ENCODE data around the gene IPCEF1.
A peak's percentile ranks its signal among the peaks of the same experiment; 100 is the strongest.
"Not testable (repeated sequence)": the region's sequence is repeated elsewhere in the genome, so short reads cannot be mapped to it uniquely, and the experiment has no call there.

The IPCEF1 gene

DNA sequence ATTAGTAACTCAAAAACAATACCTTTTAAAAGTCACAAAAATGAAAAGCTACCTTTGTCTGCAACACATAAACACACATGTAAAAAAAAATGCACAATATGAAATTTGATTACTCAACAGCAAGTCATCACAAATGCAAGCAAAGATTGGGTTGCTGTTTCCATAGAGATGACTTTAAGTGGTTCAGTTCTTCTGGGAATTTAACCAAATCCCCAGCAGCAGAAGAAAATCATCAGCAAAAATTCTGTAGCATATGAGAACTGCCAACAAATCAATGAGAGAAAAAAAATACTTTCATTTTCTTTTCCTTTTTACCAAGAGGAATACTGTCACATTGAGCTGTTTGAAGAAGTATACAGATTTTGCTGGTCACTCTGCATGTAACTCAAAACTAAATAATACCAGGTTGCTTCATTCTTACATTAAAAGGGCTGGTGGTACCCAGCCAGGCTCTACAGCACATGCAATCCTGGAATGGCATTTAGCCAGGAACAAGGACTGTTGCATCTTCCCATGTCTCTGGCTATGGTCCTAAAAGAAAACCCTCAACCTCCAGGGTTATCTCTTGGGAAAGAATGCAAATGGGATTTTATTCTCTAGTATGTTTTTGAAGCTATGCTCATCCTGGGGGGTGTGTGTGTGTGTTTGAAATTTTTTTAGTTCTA, 159.3 kb downstream of the IPCEF1 start:
- DNase-seq (ENCODE audit: extremely low spot score, insufficient read length, low read depth): no peak
- peak; percentile 56 for FAIRE-seq

DNA sequence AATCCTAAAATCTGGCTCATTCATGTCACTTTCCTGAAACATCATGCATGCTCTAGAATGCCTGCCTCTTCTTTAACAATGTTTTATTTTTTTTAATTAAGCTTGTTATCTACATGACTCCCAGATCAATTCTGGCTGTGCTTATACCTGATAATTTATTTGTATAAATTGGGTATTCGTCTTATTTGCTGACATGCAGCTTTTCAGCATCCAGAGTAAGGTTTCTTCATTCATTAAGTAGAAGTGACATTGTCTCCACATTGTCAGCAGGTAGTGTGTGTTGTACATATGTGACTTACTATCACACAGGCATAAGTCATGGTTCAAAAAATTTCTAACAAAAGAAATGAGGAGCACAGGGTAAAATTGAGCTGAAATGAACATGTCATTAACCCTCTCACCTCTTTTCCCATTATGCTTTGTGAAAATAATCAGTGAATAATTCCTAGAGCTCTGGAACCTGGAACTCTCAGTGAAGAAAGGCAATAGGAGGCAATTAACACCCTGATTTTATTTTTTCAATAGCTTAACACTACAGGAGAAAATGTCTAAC, 160.2 kb downstream of the IPCEF1 start:
- DNase-seq (ENCODE audit: extremely low spot score, insufficient read length, low read depth): no peak
- FAIRE-seq: no peak

DNA sequence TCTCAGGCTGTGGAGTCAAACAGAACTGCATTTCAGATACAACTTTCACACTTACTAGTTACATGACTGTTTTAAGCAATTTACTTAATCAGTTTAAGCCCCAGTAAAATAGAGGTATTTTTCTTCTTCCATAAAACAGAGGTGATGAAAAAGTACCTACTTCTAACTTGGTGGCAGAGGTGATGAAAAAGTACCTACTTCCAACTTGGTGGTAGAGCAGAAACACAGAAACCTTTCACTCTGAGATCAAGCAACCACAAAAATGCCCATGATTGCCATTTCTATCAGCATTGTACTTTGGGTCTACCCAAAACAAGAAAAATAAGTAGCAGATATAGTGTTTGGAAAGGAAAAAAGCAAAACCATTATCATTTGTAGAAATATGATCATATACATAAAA, 168.9 kb downstream of the IPCEF1 start:
- FAIRE-seq: no peak

DNA sequence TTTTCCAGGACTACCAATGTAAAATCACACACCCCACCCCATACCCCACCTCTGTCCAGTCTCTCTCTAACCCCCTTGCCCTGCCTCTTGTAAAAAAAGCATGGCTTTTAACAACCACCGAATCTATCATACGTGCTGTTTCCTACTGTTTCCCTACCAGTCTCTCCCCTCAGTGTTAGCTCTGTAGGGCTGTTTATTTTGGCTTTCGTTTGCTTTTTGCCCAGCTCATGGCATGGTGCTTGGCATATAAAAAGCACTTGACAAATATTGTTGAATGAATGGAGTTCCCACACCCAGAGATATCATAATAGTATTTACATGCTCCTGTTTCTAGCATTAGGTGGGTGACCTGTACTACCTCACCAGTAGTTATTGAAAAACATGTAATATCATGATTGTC, 169.4 kb downstream of the IPCEF1 start:
- DNase-seq (ENCODE audit: extremely low spot score, insufficient read length, low read depth) (no peak), FAIRE-seq (peak; percentile 29)

More for the DNA sequence above, 168.9 kb downstream of the IPCEF1 start:
- DNase-seq (ENCODE audit: extremely low spot score, insufficient read length, low read depth): no peak

DNA sequence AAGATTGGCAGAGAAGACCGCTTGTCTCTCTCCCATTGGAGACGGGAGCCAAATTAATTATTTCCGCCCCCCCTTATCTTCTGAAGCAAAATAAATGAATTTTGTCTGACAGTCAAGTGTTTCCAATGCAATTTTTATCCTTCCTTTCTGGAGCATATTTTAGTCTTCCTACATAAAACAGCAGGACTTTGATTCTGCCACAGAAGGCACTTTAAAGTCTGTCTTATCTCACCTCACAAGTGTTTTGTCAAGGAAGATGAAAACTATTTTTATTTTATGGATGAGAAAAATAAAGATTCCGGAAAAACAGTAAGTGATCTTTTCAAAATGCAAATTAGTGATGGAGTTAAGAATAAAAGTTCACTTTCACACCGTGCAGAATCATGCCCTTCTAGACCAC, 177.2 kb downstream of the IPCEF1 start:
- FAIRE-seq: no peak
- no peak for DNase-seq (ENCODE audit: extremely low spot score, insufficient read length, low read depth)

DNA sequence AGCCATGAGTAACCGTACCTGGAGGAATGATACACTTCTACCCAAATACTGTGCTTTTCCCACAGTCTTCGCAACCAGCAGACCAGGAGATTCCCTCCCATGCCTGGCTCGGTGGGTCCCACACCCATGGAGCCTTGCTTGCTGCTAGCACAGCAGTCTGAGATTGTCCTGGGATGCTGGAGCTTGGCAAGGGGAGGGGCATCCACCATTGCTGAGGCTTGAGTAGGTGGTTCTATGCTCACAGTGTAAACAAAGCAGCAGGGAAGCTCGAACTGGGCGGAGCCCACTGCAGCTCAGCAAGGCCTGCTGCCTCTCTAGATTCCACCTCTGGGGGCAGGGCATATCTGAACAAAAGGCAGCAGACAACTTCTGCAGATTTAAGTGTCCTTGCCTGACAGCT, 184.2 kb downstream of the IPCEF1 start:
- not testable (repeated sequence) for DNase-seq (ENCODE audit: extremely low spot score, insufficient read length, low read depth); FAIRE-seq

DNA sequence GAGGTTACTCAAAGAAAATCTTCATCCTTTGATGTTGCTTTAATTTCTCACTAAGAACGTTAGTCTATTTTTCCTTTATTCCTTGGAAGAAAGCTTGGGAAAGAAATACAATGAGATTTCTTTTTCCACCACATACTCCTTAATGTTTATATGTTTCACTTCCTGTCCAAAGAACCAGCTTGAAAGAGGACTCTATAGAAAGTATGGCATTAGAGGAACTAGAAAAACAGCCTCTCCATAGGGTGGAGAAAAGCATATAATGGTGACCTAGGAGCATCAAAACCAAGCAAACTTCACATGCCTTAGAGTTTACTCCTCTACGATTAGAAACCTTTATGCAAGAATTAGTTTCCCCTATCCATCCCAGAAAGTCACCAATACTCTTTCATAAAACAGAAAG, 186.5 kb downstream of the IPCEF1 start:
- DNase-seq (ENCODE audit: extremely low spot score, insufficient read length, low read depth): no peak
- no peak for FAIRE-seq

DNA sequence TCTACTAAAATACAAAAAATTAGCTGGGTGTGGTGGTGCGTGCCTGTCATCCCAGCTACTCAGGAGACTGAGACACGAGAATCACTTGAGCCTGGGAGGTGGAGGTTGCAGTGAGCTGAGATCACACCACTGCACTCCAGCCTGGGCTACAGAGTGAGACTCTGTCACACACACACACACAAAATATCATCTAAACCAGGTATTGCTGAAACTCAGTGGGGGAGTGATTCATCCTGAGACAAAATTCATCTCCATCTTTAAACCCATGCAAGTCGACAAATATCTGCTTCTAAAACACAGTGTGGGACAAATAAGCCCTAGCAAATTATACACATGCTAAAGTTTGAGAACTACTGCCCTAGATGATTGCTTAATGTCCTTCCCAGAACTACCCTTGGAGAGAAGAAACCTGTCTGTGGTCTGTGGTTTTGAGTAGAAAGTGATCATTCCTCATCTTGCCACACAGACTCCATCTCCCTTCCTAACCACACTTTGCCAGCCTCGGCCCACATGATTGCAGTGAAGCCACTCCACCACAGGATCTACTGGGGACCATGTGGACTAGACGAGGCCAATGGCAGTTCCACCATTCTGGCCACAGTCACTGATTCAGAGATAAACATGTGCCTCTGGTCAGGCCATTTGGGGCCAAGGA, 187.3 kb downstream of the IPCEF1 start:
- FAIRE-seq (no peak), DNase-seq (ENCODE audit: extremely low spot score, insufficient read length, low read depth) (no peak)

DNA sequence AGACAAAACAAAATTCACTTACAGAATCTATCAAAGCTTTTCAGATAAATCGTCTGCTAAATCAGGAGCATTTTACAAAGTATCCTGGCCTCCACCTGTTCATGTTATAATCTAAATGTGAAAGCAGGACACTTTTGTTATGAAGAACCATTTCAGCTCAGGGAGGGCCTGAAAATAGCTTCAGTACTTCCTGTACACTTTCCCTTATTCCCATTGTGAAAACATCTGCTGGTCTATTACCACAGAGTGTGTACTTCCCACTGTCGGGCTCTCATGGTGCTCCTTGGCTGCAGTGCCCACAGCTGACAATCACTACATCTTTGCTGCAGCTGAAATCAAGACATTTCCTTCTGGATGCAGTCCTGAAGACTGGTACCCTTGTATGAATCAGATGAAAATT, 189.5 kb downstream of the IPCEF1 start:
- FAIRE-seq: no peak

DNA sequence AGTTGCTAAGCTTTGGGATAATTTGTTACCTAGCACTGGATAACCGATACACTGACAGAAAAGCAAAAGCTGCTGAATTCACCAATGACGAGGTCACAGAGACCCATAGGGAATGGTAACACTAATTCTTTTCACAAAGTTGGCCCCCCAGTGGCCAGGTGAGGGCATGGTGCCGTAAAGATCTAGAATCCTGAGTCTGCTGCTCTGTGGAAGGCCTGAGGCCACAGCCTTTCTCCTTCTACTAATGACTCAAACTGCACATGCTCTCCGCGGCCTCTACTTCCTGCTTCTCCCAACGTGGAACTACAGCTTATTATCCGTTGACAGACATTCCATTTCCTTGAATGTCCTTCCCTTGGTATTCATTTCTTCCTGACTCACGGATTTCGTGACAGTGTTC, 190.5 kb downstream of the IPCEF1 start:
- no peak for FAIRE-seq
- no peak for DNase-seq (ENCODE audit: extremely low spot score, insufficient read length, low read depth)

More for the DNA sequence above, 189.5 kb downstream of the IPCEF1 start:
- DNase-seq (ENCODE audit: extremely low spot score, insufficient read length, low read depth): no peak

DNA sequence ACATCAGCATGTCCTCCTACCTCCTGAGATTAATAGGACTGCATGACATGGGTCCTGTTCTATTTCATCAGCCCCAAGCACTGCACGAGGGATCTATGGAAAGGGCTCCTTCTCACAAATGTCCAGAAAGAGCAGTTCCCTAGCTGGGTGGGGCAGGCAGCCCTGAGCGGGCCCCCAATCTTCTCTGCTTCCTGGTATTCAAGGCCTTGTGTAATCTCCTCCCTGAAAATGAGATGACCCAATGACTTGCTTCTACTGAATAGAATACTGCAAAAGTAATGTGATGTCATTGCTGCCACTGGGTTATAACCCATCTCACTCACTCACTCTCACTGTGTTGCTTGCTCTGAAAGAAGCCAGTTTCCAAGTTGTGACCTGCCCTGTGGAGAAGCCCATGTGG, 191.1 kb downstream of the IPCEF1 start:
- no peak for DNase-seq (ENCODE audit: extremely low spot score, insufficient read length, low read depth)
- no peak for FAIRE-seq

DNA sequence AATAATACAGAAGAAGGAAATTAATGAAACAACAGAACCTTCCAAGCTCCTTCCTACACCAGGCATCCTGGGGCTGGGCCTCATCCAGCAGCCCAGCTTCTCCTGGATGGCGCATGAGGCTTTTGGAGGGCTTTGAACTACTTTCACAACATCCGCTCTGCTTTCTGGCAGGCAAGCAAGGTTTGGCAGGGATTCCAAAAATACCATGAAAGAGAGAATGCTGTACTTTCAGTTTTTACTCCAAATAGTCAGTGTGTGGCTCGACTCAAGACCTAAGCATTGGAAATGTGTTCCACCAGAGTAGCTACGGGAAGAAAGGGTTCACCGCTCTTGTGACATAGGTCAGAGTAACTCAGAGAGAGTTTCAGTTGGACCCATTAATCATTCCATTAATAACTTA, 192.2 kb downstream of the IPCEF1 start:
- peak; percentile 60 for FAIRE-seq

DNA sequence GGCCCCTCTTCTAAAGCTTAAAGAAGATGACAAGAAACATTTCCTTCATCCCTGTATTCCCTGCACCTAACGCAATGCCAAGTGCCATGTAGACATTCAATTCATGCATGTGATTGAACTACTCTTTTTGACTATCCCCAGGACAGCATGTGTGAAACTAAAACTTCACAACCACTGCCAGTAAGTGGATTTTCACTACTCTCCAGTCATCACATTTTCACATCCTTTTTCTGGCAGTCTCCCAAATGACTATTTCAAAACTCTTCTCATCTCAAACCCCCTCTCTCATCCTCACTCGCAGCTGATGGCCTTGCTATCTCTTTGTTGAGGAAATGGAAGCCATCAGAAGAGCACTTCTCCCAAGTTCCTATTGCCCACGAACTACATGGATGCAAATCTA, 194.9 kb downstream of the IPCEF1 start:
- peak; percentile 95 for FAIRE-seq
- DNase-seq (ENCODE audit: extremely low spot score, insufficient read length, low read depth): peak; percentile 33

More for the DNA sequence above, 192.2 kb downstream of the IPCEF1 start:
- no peak for DNase-seq (ENCODE audit: extremely low spot score, insufficient read length, low read depth)

DNA sequence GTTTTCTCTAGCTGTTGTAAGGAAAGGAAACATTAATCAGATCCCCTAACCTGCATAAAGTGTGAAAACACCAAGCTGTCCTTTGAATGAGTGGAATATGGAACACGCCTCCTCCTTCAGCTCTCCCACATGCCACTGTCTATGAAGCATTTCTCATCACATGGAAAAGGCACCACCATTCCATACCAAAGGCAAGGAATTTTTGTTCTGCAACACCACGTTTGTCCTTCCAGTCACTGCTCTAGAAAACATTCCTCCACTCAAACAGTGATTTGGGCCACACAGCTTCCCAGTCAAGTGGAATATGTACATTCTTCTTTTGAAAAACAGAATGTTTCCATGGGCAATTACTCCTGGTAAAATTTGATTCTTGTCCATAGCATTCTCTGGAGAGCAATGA, 197.5 kb downstream of the IPCEF1 start:
- FAIRE-seq (peak; percentile 39), DNase-seq (ENCODE audit: extremely low spot score, insufficient read length, low read depth) (no peak)

DNA sequence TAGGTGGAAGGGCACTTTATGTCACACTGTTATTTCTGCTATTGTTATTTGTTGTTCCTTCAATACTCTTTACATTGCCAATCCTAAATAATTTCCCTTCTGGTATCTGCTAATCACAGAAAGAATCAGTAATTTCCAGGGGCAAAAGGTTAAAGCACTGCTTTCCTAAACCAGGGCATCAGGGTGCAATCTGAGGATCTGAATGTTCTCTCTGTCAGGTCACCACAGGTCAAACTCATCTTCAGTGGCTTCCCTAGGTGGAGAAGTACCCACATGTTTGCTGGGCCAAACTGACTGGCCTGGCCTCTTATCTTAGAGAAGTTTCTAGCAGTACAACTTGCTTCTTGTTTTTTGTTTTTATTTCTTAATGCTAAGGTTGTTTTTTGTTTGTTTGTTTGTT, 198.9 kb downstream of the IPCEF1 start:
- FAIRE-seq (peak; percentile 36), DNase-seq (ENCODE audit: extremely low spot score, insufficient read length, low read depth) (no peak)

DNA sequence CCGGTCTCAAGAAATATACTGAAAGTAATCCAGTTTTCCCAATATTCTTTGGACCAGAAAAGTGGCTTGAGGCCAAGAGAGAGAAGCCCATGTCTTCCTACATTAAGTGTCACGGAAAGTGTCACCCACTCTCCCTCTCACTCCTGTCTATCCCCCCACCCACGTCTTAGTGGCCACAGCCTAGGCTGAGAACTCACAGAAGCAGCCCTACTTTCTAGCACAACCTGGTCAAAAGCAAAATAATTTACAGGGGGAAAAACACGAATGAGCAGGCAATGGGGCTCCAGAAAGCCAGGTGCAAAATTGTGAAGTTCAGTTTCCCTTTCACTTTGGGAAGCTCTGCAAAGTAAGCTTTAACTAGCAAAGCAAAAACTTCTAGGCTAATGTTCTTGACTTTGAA, 199.5 kb downstream of the IPCEF1 start:
- DNase-seq (ENCODE audit: extremely low spot score, insufficient read length, low read depth) (no peak), FAIRE-seq (peak; percentile 76)

DNA sequence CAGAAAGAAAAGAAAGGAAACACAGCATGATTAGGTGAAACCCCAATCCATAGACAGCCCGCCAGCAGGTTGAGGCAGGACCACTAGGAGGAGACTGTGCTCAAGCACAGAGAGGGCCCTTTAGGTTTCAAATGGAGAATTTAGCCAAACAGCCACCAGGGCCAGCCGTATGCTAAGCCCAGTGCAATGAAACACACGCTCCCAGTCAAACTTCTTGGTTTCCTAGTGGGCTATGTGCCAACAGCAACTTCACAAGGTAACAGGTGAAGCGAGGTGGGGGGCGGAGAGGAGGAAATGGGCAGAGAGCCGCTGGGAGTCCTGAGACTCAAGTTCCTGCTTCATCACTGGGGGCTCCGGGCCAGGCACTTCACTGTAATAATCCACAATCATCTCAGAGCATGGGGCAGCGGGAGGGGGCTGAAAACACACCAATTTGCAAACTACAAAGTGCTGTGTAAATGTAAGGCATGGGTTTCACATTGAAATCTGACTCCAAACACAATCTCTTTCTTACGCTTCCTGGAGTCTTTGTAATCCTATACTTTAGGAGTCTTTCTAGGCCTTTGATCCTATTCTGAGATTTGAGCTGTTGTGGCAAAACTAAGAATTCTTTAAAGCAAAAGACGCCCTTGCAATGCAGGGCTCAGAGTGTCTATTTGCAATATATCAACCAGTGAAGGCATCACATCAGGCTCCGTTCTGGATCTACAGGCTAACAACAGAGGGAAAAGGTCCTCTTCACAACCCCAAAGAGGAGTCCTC, 200.3 kb downstream of the IPCEF1 start:
- peak; percentile 76 for FAIRE-seq
- DNase-seq (ENCODE audit: extremely low spot score, insufficient read length, low read depth): no peak

DNA sequence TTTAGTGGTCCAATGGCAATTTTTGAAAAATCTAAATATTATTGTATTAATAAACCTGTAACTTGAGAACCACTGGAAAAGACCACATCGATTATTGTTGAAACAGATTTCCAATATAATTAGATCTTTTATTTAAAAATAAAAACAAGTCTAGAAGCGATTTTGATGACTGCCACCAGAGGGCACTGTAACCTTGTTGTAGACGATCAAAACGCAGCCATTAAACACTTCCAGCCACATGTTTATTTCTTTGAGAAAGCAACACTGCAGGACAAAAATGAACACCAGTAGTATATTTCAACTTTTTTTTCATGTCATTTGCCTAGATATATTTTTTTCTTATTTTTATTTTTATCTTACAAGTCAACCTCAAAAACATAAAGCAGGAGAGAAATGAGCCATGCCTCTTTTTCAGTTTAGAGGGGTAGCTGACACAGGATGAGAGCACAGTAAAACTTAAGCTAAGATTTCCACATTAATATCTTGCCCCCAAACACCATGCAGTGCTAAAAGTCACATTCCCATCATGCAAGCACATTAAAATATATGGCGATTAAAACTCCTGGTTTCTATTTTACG, 202.1 kb downstream of the IPCEF1 start:
- DNase-seq (ENCODE audit: extremely low spot score, insufficient read length, low read depth) (no peak), FAIRE-seq (peak; percentile 69)

DNA sequence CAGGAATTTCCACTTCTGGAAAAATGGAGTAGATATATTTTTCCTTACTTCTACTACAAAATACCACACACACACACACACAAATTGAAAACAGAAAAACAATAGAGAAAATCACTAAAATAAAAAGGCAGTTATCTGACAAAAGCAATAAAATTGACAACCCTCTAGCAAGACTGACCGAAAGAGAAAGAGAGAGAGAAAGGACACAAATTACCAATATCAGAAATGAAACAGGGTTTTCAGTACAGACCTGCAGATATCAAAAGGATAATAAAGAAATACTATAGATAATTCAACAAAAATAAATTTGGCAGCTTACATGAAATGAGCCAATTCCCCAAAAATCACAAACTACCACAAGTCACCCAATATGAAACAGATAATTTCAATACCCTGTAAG, 212.8 kb downstream of the IPCEF1 start:
- FAIRE-seq (no peak), DNase-seq (ENCODE audit: extremely low spot score, insufficient read length, low read depth) (no peak)

DNA sequence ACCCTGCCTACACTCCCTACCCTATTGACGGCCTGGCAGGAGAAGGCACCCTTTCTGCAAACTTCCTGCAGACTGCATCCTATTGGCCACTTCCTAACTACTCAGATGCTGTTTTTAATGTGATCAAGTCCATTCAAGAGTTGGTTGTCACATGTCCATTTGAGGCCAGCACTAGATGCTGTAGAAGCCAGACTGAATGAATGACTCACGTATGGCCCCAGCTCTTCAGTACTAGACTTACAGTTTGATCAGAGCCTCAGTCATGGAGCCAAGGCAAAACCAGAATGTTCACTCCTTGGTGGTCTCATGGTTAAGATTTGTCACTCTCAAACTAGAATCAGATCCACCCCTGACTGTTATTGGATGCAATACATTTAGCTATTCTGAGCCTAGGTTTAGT, 215.9 kb downstream of the IPCEF1 start:
- no peak for FAIRE-seq
- no peak for DNase-seq (ENCODE audit: extremely low spot score, insufficient read length, low read depth)

DNA sequence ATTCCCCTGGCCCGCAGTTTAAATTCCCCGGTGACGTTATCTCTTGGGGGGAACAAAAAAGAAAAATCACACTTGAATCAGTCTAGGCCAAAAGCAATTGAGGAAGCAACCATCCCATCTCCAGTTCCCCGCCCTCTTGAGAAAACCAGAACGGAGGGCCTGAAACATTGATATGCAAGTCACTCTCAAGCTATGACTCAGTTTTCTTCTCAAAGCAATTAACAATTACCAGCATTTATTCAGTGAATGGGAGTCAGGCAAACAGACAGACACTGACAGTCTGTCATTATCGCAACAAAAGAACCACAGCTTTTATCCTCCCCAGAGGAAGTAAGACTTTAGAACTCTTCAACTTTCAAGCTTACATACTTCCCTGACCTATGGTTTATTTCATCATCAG, 216.7 kb downstream of the IPCEF1 start:
- no peak for FAIRE-seq
- DNase-seq (ENCODE audit: extremely low spot score, insufficient read length, low read depth): no peak

Data from GM18507 (cell line).